NOMO-1 treated with DMSO at 0.1 percent for 48 hours (cell line): ENCODE measurements around the gene ACHE.

Experiments
- DNase-seq: peaks from one replicate; lab custom pipeline; 2025; ENCODE audit not compliant: unreplicated experiment; lab: John Stamatoyannopoulos, UW

ACHE gene

DNA sequence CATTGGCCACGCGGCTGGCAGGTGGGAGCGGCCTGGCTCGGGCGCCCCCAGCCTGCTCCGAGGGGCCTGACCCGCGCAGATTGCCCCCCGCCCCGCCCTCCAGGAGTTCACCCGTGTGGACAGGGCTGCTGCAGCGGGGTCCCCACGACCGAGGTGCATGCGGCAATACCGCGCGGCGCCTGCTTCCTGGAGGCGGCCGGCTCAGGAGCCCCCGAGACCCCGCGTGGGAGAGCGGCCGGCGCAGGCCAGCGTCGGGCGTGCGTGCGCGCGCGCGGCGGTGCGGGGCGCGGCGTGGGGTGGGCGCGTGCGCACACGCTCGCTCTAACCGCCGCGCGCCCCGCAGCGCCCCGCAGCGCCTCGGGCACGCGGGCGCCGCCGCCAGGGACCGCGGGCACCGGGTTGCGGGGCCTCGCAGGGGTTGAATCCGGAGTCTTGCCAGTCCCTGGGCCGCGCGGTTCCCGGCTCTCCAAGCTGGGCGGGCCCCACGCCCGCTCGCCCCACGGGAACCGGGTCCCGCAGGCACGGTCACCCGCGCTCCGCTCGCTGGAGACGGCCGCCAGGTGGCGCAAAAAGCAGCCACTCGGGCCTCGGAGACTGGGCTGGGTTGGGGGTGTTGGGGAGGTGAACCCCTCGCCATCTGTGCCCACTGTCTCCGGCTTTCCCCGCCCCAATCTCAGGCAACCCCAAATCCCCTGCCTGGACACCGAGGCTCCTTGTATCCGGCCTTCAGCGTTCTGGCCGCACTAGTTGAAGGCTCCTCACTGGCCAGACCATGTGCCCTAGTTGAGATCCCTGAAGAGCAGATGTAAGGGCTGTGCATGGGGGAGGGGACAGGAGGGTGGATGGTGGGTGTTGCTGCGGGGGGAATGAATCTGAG is 1.3 kb upstream of the ACHE start:
- DNase-seq = no peak

DNA sequence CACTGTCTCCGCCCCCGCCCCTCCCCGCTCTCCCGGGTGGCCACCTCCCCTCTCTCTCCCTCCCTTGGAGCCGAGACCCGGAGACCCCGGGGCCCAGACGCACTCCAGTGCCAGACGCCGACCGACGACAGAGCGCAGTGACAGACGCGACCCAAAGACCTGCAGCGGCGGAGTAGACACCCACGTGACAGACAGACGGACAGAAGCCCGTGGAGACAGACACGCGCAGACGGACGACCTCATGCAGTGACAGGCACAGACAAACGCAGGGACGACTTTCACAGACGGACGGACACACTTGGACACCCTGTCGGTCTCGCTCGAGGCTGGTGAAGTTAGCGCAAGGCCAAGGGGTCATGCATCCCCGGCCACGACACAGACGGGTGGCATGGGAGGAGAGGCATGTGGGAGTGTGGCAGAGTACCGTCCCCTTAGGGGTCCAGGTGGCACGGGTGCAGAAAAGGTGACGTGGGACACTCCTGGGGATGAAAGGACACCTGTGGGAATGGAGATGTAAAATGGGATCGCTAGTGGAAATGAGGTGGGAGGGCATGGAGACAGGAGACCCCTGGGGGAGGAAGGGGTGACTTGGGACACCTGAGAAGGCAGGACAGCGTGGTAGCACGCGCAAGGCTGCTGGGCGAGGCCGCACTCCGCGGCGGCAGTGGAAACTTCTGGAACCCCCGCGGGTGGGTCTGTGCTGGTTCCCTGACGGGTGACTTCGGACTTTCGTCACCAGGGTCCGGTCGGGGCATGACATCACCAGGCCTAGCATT is 456 bp upstream of the ACHE start:
- DNase-seq = peak; percentile 38

DNA sequence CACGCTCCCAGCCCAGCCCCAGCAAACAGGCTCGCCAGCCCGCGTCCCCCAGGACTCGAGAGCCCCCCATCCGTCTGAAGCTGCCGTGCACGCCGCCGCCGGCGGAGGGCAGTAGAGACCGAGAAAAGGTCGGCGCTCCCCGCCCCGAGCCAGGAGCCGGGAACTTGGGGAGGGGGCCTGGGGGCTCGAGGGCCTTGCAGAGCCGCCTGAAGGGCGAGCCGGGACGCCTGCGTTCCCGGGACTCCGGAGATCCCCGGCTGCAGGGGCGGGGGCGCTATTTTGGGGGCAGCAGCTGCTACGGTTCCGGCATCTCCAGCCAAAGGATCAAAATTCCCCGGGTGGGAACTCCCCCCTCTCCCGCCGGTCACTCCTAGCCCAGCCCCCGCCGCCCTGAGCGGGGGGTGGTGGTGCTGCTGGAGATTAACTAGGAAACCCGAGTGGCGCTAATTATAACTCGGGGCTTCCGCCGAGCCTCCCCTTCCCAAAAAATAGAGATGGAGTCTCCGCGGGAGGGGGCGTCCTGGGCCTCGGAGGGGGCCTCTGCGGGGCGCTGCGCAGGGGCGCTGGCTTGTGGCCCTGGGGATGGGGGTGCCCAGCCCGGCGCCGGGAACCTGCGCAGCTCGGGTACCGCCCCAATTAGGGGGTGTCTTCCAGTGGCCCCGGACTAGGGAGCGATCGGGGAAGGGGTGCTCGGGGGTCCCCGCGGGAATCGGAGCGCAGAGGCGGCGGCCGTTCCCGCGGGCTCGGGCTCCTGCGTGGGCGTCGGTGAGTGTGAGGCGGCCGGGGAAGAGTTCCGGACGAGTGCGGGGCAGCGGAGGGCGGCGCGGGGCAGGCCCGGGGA is 608 bp downstream of the ACHE start:
- no peak for DNase-seq

DNA sequence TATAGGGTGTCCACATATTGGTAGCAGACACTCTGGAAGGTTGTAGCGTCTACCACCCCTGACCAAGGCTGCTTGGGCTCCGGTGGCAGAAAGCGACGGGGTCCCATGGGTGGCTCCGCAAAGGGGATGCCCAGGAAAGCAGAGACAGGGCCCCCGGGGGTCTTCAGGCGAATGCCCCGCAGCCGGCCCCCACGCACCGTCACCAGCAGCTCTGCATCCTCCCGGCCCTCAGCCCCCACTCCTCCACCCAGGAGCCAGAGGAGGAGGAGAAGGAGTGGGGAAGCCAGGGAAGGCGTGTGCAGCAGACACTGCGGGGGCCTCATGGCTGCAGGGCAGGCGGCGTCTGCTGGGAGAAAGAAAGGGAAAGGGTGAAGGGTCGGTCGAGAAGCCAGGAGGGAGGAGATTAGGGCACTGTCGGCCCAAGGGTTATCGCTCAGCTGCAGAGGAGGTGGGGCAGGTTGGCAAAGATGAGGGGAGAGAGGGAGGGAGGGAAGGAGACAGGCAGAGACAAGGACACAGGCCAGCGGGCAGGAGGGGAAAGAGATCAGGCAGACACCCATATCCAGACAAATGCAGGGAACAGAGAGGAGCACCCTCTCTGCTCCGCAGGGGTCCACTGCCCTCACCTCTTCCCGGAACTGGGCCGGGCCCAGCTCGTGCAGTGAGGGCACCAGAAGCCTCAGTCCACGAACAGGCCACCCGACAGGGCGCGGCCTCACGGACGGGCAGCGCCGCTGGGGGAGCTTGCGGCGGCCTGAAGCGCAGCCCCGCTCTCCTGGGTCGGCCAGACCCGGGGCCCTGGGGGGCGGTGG is 1.6 kb downstream of the ACHE start:
- DNase-seq = no peak

GRCh38 chr7:100893318-100893895 is 2.3 kb downstream of the ACHE start:
- DNase-seq = no peak

DNA sequence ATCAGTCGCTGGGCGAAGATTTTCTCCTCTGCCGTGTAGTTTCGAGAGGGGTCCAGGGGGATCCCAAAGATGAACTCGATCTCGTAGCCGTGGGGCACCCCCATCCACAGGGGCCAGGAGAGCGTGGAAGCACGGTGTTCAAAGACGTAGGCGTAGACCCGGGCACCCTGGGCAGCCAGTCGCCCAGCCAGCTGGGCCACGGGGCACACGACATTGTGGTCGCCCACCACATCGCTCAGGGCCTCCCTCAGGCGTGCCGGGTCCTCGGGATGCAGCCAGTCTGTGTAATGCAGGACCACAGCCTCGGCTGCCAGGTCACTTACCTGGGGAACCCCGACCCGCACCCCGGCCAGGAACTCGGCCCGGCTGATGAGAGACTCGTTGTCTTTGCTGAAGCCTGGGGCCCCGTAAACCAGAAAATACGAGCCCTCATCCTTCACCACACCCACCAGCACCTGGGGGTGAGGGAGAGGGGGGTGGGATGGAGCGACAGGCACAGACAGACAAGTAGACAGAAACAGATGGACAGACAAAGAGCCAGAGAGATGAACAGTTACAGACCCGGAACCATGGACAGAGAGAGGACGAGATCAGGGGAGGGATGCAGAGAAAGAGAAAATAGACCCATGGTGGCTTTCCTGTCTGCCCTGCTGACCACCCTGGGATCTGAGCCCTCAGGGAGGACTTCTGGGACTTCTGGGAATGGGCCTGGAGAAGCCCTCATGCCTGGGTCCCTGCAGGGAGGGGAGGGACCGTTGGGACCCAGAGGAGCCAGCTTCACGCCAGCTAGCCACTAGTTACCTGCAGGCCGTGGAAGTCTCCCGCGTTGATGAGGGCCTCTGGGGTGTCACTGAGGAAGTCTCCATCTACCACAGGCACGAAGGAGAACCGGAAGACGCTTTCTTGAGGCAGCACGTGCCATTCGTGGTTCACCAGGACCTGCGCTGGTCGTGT is 3.0 kb downstream of the ACHE start:
- no peak for DNase-seq

- no peak for DNase-seq
Observed at GRCh38 chr7:100891568-100892247, 4.0 kb downstream of the ACHE start.

- no peak for DNase-seq
Observed at GRCh38 chr7:100890653-100891567, 4.8 kb downstream of the ACHE start.

DNA sequence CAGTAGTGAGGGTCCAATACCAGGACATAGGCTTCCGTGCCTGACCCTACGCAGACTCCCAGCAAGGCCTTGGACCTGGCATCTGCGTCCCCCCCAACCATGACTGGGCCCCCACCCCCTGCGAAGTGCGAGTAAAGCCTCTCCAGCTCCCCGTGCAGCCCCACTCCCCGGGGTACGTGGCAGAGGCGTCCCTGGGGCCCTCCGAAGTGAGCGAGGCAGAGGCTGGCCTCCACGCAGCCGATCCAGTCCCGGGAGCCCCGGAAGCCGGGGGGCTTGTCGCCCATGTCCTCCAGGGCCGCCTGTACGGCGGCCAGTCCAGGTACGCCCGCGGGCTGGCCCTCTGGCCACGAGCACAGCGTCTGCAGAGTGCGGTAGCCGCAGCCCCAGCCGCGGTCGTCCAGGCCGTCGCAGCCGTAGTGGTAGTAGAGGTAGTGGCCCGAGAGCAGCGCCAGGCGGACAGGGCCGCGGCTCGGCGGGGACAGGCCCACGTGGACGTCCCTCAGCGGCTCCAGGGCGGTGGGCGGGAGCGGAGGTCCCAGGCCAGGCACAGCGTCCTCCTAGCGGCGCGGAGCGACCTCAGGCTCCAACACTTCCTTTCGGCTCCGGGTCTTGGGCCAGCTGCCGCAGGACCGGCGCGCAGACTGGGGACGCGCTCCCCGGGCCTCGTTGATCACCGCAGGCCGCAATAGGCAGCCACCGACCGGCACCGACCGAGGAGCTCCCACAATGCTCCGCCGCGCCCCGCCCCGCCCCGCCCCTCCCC is 6.5 kb downstream of the ACHE start, which contains the start of gene UFSP1:
Gene UFSP1 (minus strand): TSS at position 728 of the 763 bp plus-strand sequence. CDS start 444 bp downstream, at position 284.
- no peak for DNase-seq

- no peak for DNase-seq
Observed at GRCh38 chr7:100888291-100888987, 7.2 kb downstream of the ACHE start.

DNA sequence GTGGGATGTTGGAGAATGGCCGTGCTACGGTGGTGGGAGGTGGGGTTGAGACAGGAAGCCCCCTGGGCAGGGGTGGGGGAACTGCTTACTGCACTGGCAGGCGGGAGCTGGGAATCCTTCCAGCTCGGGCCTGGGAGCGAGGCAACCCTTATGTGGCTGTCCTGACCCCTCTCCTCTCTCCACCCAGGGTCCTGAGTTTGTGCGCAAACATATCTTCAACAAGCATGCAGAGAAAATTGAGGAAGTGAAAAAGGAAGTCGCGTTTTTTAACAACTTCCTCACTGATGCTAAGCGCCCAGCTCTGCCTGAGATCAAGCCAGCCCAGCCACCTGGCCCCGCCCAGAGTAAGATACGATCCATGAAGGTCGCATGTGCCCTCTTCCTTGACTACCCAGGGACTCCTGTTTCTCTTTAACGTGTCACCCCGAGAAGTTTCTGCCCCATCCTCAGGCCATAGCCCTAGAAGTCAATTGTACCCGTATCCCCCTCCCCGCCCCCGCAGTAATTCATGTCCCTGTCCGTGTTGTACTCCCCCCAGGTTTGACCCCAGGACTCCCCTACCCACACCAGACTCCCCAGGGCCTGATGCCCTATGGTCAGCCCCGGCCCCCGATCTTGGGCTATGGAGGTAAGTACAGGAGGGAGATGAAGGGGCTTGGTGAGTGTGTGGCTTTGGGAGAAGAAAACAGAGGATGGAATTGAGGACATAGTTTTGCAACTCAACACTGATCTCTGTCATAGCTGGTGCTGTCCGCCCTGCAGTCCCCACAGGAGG is 8.0 kb downstream of the ACHE start:
- DNase-seq = peak; percentile 97

GRCh38 chr7:100886936-100887515 is 8.7 kb downstream of the ACHE start:
- DNase-seq = peak; percentile 61

GRCh38 chr7:100886142-100886935 is 9.3 kb downstream of the ACHE start:
- no peak for DNase-seq
